ENCODE measurements around the gene ALG9.

- TF ChIP-seq CTCF (IDR thresholded peaks at IDR 0.05) (no peak), POLR2A (IDR thresholded peaks at IDR 0.05) (no peak)
Measured at GRCh38 chr11:111913031-111913861, 41.9 kb upstream of the ALG9 start.

Data from thyroid gland (tissue), 4 donors.